DMS 273 (cell line): ENCODE data around the gene SH2B3.
A peak's percentile ranks its signal among the peaks of the same experiment; 100 is the strongest.
"Not testable (repeated sequence)": the region's sequence is repeated elsewhere in the genome, so short reads cannot be mapped to it uniquely, and the experiment has no call there.

Source experiments
- DNase-seq: peaks from one replicate; lab custom pipeline; 2025; ENCODE audit not compliant: unreplicated experiment; lab: John Stamatoyannopoulos, UW

SH2B3 gene

DNA sequence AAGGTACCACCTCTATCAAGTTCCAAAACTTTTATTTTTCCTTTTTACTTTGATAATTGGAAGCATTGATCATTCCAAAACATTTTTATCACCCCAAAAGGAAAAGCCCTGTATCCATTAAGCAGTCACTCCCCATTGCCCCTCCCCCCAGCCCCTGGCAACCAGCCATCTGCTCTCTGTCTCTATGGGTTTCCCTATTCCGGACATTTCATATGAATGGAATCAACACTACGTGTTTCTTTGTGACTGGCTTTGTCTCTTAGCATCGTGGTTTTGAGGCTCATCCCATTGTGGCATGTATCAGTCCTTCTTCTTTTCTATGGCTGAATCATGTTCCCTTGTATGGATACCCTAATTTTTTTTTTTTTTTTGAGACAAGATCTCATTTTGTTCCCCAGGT, 18.8 kb upstream of the SH2B3 start:
- DNase-seq: no peak

DNA sequence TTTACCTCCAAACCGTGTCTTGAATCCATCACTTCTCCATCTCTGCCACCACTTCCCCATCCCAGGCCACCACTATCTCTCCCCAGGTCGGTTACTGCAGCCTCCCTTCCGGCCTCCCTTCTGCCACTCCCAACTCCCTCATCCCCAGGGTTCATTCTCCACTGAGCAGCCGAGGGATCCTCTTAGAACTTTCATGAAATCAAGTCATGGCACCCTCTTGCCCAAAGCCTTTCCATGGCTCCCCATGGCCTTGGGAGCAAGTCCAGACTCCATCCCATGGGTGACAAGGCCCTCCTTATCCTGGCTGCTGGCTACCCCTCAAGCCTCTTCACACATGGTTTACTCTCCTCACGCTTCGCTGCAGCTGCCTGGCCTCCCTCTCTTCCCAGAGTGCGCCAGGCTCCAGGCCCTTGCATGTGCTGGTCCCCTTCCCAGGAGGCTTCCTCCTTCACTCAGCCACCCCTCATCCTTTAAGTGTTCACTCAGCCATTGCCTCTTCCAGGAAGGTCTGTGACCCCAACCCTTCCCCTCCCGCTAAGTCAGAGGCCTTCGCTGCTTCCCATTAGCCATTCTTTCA, 17.9 kb upstream of the SH2B3 start:
- peak; percentile 18 for DNase-seq

DNA sequence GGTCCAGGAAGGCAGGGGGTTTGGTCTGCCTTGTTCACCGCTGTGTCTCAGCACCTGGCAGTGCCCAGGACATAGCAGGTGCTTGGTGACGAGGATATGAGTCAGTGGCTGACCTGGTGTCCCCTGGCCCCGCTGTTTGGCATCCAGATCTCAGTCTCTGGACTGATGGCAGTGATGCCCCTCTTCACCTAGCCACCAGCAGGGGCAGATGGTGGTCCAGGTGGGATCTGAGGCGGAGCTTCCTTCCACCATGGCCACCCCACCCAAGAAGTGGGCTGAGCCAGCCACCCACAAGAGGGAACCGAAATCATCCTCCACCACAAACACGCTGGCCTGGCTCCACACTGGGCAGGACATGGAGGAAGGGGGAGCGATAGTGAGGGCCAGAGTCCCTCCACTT, 16.1 kb upstream of the SH2B3 start:
- no peak for DNase-seq

DNA sequence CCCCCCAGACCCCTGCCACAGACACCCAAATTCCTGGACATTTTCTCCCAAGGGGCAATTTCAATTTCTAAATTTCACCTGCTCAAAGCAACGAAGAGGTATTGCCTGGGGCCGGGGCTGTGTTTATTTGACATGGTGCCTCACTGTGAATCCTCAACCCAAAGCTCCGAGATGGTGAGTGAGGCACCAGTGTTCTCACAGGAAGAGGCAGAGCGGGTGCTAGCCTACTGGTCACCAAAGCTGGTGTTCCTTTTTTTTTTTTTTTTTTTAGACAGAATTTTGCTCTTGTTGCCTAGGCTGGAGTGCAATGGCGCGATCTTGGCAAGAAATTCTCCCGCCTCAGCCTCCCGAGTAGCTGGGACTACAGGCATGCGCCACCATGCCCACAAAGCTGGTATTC, 14.8 kb upstream of the SH2B3 start:
- DNase-seq: no peak

DNA sequence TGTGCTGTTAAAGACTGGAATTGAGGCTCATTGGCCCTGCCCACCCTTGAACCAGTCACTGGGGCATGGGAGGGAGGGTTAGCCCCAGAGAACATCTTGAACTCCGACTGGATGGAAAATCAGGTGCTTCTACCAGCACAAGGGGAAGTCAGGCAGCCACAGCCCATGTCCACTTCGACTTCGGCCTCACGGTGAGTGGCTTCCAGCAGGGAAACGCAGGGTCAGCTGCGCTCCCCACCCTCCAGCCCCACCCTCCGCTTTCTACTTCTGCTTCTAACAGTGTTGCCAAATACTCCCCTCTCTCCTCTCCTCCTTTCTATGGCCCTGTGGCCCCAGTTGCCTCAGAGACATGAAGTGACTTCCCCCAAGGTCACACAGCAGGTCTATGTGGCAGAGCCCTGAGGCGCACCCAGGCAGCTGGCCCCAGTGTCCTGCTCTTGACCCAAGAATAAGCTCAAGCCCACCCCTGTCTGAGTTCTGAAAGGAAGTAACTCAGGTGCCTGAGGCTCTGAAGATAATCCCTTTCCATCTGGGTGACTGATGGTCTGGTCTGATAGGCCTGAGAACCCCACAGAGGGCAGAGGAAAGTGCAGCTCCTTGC, 11.9 kb upstream of the SH2B3 start:
- DNase-seq: no peak

DNA sequence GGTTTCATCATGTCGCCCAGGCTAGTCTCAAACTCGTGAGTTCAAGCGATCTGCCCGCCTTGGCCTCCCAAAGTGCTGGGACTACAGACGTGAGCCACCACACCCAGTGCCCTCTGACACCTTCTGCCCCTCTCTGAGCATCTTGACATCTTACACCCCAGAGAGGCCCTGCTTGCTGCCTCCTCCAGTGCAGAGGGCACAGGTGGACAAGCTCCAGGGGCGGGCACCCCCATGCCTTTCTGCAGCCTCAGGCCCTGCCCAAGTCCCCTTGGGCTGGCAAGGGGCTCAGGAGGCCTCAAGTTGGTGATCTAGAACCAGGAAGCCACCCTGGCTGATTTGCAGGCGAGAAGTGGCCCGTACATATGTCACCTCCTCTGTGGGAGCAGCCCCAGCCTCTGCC, 11.2 kb upstream of the SH2B3 start:
- no peak for DNase-seq

DNA sequence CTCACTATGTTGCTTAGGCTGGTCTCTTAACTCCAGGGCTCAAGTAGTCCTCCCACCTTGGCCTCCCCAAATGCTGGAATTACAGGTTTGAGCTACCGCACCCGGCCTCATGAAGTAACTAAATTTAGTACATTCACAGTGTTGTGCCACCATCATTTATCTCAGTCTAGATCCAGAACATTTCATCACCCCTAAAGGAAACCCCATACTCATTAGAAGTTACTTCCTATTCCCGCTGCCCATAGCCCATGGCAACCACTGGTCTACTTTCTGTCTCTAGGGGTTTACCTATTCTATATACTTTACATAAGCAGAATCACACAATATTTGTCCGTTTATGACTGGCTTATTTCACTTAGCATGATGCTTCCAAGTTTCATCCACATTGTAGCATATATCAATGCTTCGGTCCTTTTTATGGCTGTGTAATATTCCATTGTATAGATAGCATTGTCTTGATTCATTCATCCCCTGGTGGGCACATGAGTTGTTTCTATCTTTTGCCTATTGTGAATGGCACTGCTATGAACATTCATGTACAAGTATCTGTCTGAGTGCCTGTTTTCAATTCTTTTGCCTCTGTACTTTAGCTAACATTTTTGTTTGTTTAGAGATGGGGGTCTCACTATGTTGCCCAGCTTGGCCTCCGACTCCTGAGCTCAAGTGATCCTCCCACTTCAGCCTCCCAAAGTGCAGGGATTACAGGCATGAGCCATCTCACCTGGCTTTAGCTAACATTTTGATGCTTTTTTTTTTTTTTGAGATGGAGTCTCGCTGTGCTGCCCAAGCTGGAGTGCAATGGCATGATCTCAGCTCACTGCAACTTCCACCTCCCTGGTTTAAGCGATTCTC, 10.2 kb upstream of the SH2B3 start:
- DNase-seq: no peak

DNA sequence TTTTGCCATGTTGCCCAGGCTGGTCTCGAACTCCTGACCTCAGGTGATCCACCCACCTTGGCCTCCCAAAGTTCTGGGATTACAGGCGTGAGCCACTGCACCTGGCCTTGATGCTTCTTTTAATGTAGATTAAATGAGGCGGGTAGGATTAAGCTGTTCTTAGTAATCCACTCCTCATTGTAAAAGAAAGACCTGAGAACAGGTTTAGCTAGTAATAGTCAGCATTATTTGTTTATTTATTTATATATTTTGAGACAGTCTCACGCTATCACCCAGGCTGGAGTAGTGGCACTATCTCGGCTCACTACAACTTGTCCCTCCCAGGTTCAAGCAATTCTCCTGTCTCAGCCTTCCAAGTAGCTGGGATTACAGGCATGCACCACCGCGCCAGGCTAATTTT, 9.5 kb upstream of the SH2B3 start:
- DNase-seq: not testable (repeated sequence)

DNA sequence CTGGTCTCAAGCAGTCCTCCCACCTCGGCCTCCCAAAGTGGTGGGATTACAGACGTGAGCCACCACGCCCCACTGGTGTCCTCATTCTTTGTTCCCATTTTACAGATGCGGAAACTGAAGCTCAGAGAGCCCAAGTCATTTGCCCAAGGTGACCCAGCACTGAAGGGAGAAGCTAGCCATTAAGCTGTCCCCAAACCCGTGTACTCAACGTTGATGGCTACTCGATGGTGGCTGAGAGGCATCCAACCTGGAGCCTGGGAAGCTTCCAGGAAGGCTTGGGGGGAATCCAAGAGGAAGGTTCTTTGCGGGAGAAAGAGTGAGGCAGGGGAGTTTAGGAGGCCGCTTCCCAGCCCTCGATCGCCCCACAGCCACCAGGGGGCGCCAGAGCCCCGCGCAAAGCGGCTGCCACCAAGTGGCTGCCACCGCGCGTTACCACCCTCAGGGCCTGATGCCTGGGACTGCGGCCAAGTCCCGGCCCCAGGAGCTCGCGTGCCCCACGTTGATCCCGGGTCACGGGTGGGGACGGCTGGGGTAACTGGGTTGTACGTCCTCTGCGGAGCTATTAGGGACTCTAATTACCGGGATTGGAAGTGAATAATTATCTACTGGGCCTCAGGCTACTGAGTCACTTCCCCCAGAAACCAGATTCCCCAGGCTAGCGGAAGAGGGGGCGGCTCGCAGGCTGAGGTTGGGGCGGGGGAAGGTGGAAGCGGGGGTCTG, 8.8 kb upstream of the SH2B3 start:
- DNase-seq: peak; percentile 84

DNA sequence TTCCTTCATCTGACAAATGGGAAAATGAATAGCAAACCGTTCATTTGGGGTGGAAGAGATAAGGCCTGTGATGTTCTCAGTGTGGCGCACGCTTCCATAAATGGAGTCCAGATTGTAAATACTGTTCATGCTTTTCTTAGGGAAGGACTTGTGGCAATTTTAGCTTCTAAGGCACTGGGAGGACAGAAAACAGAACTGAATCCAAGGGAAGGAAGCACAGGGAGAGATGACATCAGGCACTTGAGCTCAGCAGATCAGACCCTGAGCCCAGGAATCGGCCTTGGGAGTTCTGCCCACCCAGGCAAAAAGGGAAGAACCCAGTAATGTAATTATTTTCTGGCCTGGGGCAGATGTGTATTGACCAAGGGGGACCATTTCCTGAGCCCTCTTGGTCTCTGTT, 7.2 kb upstream of the SH2B3 start:
- no peak for DNase-seq

DNA sequence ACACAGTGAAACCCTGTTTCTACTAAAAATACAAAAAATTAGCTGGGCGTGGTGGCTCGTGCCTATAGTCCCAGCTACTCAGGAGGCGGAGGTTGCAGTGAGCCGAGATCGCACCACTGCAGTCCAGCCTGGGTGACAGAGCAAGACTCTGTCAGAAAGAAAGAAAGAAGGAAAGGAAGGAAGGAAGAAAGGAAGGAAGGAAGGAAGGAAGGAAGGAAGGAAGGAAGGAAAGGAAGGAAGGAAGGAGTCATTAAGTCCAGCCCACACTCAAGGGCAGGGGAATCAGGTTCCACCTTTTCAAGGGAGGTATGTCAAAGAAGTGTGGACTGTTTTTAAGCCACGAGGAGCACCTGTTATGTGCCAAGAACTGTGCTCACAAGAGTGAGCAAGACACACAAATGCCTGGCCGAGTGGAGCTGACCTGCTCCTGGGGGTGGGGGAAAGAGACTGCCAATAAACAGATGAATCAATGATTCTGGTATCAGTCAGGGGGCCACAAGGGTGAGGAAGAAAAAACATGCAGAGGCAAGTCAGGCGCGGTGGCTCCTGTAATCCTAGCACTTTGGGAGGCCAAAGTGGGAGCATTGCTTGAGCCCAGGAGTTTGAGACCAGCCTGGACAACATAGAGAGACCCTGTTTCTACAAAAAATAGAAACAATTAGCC, 5.8 kb upstream of the SH2B3 start:
- DNase-seq: not testable (repeated sequence)

DNA sequence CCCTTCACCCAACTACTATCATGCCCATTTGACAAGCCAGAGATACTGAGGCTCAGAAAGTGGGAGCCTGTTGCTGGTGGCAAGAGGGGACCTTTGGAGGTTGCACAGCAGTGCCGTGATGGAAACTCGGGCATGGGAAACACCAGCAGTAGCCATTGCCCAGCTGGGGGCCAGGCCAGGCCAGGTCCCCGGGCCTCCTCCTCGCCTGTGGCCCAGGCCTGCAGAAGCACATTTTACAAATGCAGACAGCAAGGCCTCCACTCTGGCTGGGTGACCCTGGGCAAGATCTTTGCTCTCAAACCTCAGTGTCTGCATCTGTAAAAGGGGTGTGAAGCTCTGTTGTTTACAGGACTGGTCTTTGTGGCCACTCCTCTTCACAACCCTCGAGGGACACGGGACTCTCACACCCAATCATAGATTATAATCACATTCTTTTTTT, 4.5 kb upstream of the SH2B3 start:
- no peak for DNase-seq

DNA sequence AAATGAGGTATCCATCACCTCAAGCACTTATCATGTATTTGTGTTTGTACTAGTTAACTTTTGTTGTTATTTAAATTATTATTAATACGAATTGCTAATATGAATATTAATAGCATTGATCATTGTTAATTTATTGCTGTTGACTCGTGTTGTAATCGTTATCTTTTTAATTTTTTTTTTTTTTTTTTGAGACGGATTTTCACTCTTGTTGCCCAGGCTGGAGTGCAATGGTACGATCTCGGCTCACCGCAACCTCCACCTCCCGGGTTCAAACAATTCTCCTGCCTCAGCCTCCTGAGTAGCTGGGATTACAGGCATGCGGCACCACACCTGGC, 3.3 kb upstream of the SH2B3 start:
- not testable (repeated sequence) for DNase-seq

DNA sequence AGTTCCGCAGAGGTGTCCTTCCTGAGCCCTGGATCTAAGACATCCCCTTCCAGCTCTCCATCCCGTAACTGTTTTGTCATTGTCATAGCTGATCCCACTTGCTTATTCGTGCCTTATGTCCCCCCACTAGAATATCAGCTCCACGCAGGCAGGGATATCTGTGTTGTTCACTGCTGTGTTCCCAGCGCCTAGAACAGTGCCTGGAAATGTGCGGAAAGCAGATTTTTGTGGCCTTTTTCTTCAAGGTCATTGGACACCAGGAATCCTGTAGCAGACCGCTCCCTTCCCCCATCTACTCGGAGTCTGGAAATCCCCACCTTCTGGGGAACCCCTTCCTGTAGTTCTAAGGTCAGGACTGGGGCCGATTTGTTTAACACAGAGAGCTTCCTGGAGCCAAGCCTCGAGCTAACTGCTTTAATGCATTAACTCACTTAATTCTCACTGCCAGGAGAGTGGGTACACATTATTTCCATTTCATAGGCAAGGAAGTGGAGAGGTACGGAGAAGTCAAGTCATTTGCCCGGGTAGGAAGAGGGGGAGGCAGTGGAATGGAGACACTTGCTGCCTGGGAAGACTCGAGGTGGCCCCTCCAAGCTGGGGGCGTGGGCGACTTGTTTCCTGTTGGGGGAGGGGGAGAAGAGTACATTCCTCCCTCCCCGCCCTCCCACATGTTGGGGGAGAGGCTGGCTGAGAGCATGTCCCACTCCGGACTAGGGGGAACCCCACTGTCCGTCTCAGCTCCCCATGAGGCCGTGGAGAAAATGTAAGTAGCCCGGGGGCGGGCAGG, 1.2 kb upstream of the SH2B3 start:
- peak; percentile 28 for DNase-seq

DNA sequence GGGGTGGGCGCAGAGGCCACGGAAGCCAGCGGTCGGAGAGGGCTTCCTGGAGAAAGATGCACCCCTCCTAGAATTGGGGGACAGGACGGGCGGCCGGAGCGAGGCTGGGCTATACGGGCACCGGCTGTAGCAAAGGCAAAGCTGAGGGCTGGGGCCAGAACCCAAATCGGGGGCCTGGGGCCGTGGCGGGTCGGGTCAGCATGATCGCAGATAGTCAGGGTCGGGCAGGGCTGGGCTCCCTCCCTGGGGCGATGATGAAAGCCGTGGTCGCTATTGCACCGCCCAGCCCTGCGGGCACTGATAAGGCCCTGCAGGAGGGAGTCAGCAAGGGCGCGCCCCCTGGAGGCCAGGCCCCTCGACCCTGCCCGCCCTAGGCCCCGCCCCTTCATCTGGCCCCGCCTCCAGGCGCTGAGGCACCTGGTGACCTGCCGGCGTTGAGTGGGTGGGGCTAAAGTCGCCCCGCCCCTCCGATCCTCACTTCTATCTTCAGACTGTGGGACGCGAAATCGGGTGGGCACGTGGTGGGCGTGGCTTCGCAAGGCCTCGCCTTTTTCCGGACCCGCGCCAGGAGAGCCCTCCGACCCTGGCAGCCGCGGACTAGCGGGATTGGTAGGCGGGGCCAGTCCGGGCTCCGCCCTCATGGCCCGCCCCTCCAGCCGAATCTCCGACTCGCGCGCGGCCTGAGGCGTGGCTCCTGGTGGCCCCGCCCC, 419 bp upstream of the SH2B3 start:
- peak; percentile 93 for DNase-seq

DNA sequence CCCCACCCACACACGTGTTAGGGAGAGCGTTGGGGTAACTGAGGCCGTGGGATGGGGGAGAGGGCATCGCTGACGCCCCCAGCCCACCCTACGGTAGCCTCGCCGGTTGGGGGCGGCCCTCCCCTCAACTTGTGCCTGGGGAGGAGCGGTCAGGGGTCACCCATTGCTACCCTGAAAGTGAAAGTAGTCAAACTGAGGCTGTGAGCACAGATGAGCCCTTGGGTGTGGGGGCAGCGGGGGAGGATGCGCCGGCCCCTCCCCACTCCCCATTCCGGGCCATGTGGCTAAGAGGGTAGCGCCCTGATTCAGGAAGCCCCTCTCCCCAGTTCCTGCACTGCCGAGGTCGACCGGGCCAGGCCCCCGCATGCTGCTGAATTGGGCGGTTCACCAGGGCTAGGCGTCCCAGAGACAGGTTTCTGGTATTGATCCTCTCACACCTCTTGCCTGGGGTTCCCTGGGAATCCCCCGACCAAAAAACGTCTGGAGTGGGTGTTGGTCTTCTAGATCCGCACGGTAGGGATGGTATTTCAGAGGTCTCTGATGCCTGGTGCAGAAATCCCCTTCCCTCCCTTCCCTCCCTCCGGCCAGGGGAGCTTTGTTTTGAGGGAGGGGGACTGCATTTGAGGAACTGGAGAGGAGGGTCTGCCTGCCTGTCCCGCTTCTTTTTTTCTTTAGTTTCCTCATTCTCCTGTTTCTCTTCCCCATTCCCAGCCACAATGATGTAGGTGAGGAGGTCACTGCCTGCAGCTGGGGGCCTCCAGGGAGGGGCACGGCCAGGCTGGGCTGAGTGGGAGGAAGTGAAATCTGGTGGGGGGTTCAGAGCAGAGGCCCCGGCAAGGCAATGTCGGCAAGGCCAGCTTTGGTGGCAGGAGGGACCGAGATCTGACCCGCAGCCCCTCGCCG, 1.0 kb downstream of the SH2B3 start:
- DNase-seq: no peak

DNA sequence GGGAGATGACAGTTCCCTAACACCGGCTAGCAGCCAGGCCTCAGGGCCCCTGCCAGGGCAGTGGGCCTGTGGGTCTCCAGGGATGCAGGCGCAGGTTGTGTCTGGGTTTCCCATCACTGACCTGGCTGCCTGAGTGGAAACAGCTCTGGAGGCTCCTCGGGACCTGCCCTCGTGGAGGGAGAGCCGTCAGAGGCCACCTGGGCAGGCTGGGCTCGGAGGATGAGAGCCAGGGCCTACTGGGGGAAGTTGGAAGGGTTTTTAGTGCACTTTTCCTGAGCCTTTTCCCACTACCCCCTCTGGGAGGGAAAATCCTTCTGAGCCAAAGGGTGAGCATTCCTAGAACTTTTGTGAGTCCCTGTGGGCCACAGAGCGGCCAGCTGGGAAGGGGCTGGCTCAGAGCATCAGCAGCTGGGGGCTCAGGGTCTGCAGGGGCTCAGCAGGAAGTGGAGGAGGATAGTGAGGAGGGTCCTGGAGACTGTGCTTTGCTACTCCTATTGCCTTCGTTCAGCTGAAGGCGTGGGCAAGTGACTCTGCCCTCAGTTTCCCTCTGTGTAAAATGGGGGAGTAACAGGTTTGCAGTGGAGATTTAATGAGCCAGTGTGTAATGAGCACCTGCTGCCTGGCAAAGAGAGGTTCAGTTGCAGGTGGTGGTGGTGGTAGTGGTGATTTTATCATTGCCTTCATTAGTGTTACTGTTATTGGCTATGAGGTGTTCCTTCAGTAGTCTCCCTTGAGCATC, 1.8 kb downstream of the SH2B3 start:
- DNase-seq: peak; percentile 32

DNA sequence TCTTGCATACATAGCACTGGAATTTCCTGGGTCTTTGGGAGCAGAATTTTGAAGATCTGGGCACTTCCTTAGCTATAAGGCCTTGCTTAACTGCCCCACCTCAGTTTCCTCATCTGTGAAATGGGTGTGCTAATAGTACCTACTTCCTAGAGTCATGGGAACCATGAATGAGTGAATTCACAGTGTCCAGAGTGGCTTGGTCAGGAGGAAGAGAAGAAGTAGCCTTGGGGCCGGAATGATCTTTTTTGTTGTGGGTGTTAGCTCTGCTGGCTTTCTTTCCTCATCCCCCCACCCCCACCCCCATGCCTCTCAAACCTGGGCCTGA, 2.4 kb downstream of the SH2B3 start:
- no peak for DNase-seq
